Daoy (cell line): ENCODE data around the gene CXCL6. TPM values are rescaled to one million over a fixed set of nuclear protein-coding genes. Genes with fewer than 3 reads are reported as not detected.

Experiments used
- DNase-seq: peaks from one replicate; pipeline ENCODE4 v3.0.0-alpha.2; 2015; ENCODE audit warnings: low read depth
- total RNA-seq: library from RNA; depleted of rRNA; stranded (reverse); fragments of >200 nt; shearing (Covaris generic); gene quantifications from 2 replicates; pipeline ENCODE4 v1.2.3, GENCODE V29; 2014; rRNA removed

CXCL6 gene
- 0.06 TPM in 1 of 2 replicates, not detected in the other for total RNA-seq

DNA sequence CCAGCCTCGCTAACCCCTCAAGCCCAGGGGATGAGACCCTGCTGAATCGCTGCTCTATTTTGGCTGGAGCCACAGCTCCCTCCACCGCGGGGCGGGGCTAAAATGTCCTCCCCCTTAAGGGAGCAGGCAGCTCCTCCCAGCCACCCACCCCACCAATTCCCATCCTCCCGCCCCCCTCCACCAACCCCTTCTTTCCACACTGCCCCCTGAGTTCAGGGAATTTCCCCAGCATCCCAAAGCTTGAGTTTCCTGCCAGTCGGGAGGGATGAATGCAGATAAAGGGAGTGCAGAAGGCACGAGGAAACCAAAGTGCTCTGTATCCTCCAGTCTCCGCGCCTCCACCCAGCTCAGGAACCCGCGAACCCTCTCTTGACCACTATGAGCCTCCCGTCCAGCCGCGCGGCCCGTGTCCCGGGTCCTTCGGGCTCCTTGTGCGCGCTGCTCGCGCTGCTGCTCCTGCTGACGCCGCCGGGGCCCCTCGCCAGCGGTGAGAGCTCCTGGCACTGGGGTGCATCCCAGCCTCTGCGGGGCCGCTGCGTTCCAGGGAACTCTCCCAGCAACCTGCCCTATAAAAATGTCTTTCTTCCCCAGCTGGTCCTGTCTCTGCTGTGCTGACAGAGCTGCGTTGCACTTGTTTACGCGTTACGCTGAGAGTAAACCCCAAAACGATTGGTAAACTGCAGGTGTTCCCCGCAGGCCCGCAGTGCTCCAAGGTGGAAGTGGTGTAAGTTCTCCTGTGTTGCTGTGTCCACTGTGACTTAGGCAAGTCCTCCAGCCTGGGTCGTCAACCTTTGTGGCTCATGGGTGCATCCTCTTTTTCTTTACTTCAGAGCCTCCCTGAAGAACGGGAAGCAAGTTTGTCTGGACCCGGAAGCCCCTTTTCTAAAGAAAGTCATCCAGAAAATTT, at the start of gene CXCL6:
Gene CXCL6, plus strand, starts transcription at position 306 of the 907 bp plus-strand sequence. Its CDS starts 73 bp downstream, at position 379.
- DNase-seq, result no peak

DNA sequence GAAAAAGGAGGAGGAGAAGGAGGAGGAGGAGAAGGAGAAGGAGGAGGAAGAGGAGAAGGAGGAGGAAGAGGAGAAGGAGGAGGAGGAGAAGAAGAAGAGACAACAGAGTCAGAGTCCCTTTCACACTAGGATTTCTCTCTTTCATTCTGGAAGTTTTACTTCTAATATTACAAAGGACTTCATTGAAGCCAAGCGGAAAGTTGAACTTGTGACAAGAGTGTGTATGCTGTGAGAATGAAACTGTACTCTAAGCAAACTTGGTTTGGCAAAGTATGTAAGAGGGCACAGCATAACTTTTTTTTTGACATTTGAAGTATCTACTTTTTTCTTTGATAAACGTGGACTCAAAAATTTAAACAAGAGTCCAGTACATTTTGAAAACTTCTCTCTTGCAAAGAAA, 48.1 kb upstream of the CXCL6 start:
- no peak for DNase-seq

DNA sequence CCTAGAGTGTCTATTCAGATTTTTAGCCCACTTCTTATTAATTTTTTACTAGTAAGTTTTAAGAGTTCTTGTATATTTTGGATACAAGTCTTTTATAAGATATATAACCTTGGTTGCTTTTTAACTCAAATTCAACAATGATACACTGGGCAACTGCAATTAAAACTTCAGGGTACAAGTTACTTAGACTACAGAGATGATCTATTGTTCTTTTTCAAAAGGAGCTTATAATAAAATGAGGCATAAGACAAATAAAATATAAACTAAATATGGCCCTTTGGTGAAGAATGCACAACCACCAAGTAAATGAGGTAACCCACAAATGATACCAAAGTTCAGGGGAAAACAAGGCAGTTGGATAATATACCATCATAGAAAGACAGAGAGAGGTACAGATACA, 37.6 kb upstream of the CXCL6 start:
- DNase-seq, result no peak

DNA sequence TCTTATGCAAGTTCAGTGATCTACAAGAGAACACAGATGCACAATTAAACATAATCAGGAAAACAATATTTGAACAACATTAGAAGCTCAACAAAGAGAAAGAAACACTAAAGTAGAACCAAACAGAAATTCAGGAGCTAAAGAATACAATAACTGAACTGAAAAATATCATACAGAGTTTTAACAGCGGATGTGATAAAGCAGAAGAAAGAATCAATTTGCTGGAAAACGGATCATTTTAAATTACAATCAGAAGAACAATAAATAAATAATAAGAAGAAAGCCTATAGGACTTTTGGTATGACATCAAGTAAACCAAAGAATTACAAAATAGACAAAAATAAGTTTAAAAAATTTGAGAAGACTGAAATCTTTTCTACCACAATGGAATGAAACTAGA, 36.3 kb upstream of the CXCL6 start:
- no peak for DNase-seq

DNA sequence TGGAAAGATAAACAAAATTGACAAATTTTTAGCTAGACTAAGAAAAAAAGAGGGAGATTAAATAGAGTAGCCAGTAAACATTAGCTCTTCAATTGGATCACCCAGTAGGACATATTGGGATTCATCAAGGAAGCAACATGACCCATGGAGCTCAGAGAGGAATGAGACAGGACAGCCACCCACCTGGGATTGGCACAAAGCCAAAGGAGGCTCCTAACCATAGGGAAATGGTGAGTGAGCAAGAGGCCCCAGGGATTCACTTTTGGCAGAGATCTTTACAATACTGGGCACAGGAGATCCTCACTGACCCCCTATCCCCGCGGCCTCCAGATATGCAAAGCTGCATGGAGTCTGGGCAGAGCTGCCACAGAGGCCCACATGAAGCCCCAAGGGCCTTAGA, 34.8 kb upstream of the CXCL6 start:
- DNase-seq, result no peak

DNA sequence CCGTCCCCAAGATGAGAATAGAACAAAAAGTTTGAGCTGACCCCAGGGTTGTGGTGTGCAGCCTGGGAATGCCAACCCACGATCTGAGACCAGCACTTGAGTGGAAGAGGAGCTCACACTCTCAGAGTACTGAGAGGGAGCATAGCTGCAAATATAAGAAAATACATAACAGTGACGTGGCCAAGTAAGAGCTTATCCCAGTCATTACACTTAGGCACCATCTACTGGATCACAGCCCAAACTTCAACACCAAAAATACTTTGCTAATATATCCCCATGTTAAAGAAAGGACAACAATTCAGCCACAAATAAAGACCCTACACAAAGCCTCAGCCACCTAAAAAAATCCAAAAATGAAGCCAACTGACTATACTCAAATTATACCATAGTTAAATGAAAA, 33.3 kb upstream of the CXCL6 start:
- DNase-seq, result no peak

DNA sequence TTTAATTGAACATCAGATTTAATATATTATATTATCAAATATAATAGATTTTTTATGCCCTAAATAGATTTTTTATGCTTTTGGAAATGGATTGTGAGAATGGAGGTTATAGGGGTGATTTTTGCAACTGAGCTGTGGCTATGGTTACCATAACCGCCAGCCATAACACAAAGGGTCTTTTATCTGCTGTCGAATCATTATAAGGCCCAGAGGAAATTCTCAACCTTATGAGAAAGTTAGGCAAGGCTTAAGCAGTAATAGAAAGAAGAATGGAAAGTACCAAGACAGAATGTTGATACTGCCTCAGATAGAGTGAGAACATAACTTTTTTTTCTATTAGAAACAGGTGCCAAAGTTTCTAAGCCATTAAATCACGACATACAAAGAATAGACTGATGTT, 26.3 kb upstream of the CXCL6 start:
- no peak for DNase-seq

DNA sequence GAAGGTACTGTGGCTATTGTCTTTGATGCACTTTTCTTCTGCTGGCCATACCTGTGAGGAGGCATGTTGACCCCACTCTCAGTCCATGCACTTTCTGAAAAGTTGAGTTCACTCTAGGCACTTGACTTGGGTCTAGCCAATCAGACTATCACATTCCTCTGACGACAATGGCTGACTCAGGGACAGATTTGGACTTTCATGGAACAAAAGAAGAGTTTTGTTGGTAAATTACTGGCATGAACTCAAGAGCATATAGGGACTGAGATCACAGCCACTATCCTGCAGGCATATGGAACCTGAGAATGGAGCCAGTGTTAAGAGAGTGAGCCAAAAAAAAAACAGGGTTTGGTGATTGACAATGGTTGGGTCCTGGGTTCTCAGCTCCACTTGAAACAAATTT, 24.6 kb upstream of the CXCL6 start:
- no peak for DNase-seq

DNA sequence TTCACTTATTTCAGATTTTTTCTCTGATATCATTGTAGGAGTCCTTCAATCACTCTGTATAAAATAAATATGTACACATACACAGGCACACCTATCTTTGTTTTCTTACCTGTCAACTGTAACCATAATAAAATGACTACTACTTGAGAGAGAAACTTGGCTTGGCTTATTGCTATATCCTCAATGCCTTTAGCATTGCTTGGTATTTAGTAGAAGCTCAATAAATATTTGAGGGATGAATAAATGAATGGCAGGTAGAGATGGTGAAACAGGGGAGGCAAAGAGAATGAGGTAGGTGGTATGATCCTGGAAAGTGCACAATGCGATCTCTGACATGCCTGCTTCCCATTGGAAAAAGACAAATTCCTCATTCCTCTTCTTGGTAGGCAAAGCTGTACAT, 21.8 kb upstream of the CXCL6 start:
- no peak for DNase-seq

DNA sequence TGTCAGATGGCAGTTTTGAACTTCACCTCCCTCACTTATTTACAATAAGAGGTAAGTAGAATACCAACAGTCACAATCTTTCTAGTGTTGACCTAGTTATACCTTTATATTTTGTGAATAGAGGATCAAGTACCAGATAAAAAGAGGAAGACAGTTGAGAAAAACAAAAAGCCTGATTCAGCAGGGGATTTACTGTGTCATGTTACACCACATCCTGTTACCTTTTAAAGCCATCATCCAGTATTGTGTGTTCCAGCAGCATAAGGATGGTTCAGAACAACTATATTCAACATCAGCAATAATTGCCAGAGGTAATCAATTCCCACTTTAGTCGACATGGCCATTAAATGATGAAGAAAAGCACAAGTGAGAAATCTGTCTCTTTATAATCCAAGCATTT, 21.3 kb upstream of the CXCL6 start:
- peak; percentile 11 for DNase-seq

DNA sequence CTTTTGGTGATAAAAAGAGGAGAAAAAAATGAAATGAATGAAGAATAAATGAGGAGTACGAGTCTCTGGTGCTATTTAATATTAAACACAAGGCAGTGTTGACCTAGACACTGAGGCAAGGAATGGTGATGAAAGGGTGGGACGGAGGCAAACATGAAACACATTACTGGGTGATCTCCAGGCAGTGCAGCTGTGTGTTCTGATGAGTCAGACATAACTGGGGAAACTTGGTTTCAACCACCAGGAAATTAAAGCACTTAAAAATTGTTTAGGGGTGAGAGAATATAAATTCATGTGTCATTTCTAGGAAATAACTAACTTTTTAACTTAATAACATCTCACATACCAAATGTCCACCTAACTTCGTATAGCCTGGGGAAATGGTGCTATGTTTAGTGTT, 19.7 kb upstream of the CXCL6 start:
- DNase-seq, result peak; percentile 71

DNA sequence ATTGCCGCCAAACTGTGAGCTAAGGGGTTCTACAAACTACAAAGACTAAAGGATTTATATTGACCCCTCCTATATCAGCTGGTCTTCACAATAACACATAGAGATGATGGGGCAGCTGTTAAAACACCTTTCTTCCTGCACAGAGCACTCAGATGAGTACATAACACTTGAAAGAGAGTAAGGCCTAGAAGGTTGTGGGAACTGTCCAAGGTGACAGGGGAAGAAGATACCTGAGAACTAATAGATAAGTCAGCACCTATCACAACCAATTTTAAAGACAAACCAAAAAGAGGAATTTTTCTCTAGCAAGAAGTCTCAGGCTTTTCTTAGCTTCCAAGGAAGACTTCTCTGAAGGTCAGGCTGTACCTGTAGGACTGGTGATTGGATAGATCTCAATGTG, 19.1 kb upstream of the CXCL6 start:
- DNase-seq, result no peak

DNA sequence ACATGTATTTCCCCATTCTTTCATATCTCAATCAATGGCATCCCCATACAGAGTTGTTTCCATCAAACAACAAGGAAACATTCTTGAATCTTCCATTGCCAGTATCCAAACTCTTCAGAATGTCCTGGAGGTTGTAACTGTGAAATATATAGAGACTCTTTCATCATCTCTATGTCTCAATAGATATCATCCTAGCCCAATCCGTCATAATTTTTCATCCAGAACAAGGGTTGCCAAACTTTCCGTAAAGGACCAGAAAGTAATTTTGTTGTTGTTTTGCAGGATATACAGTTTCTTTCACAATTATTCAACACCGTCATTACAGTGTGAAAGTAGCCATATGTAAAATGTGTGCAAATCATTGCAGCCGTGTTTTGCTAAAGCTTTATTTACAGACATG, 15.2 kb upstream of the CXCL6 start:
- no peak for DNase-seq

DNA sequence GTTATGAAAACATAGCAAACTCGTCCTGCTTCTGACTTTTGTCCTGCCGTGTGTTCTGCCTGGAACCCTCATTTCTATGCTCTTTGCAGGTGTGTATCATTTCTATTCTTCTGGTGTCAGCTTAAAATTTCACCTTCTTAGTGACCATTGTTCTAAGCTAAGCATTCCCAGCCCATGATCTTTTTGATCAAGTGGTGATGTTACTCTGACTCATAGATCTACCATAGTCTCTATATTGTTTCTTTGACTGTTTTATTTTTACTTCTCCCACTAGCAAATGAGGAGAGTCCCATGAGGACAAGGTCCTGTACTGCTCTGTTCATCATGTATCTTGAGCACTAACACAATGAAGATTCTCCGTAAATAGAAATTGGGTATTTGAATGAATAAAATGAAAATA, 14.1 kb upstream of the CXCL6 start:
- no peak for DNase-seq

DNA sequence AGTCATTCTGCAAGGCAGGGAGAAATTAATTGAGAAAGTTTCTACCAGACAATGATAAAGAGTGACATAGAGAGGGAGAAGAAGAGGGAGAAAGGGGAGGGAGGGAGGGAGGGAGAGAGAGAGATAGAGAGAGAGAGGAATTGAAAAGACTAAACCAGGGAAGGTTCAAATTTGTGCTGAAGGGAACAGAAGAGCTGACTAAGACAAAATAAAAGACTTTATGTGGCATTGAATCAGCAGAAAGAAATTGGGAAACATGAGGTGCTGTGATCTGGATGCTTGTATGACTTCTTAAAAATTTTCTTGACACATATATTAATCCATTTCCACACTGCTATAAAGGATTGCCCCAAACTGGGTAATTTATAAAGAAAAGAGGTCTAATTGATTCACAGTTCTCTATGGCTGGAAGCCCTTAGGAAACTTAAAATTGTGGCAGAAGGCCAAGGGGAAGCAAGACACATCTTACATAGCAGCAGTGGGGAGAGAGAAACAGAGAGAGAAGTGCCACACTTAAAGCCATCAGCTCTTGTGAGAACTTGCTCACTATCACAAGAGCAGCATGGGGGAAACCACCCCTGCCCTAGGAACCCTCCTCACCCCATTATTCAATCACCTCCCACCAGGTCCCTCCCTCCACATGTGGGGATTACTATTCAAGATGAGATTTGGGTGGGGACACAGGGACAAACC, 13.5 kb upstream of the CXCL6 start:
- DNase-seq, result no peak

DNA sequence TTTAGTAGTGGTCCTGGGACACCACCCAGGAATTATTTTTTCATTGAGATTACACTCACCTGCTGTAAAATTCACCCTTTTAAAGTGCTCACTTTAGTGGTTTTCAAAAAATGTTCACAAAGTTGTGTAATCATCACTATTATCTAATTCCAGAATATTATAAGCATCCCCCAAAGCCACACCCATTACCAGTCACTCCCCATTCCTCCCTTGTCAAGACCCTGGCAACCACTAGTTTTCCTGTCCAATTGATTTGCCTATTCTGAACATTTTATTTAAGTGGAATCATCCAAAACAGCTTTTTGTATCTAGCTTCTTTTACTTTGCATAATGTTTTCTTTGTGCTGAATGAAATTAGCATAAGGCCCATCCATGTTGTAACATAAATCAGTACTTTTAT, 12.7 kb upstream of the CXCL6 start:
- no peak for DNase-seq

DNA sequence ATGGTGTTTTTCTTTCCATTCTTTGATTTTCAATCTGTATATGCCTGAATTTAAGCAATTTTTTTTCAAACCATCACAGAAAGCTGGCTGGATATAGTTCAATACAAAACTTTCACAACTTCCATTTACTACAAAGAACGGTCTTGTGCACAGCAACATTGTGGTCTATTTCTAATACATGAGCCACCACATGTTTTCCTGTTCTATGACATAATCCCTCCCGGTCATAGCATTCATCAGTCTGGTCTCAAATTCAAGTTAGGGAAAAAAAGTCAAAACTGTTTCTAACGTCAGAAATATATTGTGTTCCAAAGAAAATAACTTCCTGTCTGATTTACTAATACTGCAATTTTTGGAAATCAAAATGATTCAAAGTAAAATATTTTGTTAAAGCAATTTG, 7.5 kb upstream of the CXCL6 start:
- no peak for DNase-seq

DNA sequence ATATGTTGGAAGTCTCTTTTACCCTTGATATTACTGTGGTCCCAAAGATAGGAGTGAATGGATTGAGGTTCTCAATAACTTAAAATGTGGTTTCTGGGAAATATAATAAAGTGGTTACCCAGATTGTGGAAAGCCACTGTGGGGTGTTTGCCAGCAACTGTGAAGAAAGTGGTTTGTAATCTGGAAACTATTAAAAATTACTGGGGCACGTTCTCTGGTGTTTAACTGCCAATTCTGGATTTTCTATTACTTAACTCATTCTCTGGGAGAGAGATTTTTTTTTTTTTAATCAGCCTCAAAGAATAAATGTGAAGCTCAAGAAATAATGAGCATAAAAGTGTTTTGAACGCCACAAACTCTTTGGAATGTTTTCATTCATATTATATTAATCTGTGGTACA, 4.9 kb upstream of the CXCL6 start:
- DNase-seq, result no peak

DNA sequence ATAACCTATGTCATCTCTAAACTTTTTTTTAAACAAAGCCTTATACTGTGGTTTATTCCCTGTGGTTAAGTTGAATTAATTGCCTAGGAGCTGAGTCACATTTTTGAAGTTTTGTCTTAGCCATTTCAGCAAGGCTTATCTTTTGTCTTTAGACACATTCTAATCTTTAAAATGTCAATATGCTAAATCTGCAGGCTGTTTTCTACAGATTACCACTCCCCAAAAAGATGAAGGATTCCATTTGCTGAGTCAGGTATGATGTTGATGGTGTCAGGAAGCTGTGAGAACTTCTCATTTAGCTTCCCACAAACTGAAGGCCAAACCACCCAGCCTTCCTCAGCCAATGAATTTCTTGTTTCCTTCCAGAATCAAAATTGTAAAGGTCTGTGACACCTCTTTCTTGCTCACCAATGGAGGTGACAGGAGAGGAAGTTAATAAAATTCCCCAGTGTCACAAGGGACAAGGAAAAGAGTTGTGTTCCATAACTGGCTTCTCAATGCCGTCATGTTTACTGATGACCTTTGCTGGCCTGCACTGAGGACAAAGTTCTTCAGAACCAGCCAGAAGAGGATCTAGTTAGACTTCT, 3.7 kb upstream of the CXCL6 start:
- DNase-seq, result peak; percentile 15

DNA sequence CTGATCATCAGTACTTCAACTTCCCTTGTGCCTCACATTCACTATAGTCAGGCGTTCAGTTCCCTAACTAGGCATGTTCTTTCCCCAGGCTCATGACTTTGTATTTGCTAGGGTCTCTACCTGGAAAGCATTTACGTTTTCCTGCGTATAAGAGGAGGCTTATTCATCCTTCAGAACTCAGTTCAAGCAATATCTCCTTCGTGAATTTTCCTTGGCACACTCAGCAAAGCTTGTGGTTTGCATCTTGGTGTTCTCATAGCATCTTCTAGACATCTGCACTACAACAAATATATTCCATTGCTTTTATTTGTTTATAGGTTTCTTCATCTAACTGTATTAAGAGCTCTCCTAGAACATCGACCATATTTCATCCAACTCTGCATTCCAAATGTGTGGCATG, 2.6 kb downstream of the CXCL6 start:
- no peak for DNase-seq

DNA sequence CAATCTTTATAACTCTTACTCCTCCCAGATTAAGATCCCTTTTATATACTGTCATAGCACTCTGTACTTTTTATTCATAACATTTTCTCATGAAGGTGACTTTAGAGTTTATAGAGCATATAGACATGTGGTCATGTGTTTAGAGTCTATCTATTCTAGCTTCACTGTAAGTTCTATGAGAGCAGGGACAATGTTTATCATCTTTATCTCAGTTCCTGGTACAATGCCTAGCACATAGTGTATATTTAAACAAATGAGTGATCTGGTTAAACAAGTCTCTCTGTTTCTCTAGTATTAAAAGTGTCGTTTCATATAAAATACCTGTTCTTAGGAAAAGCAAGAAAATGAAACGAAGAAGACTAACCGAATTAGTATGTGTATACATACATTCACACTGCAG, 3.2 kb downstream of the CXCL6 start:
- DNase-seq, result no peak

DNA sequence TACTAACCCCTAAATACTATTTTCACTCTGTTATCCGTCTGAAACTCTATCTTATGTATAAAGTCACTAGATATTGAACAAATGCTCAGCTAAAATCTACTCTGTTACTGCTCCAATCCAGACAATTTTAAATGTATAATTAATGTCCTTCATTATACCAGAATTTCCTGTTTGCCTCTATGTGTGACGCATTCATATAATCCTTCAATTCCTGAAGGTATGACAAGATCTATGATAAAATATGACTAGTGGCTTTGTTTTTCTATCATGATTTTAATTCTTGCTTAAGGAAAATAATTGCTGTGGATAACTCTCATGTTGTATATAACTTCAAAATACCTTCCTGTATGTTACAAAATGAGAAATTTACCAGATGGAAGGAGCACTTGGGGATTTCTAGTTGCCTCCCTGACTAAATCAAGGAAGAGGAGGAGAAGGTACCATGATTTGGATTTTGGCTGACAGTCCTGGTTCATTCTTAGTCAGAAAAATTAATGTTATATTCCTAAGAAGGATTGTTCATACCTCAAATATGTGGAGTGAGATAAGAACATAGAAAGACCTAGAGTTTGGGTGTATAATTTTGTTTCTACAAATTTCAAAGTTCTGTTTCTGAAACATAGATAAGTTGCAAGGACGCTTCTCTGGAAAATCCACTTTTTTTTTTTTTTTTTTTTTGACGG, 4.9 kb downstream of the CXCL6 start:
- DNase-seq, result no peak
